HG02884 (cell line): Measurements from ENCODE around the gene FANK1.
"Not testable (repeated sequence)": the region's sequence is repeated elsewhere in the genome, so short reads cannot be mapped to it uniquely, and the experiment has no call there.

ENCODE experiments used
- ATAC-seq: cut with Tn5 transposase; IDR thresholded peaks from one replicate; pipeline ENCODE4 v1.9.1; 2021; ENCODE audit warnings: mild to moderate bottlenecking, moderate library complexity; ENCODE audit not compliant: unreplicated experiment

FANK1 gene

GRCh38 chr10:125926247-125926646 lies 29.9 kb downstream of the FANK1 start:
- ATAC-seq = no peak

- not testable (repeated sequence) for ATAC-seq
Observed at GRCh38 chr10:125927265-125927664, 30.9 kb downstream of the FANK1 start.

DNA sequence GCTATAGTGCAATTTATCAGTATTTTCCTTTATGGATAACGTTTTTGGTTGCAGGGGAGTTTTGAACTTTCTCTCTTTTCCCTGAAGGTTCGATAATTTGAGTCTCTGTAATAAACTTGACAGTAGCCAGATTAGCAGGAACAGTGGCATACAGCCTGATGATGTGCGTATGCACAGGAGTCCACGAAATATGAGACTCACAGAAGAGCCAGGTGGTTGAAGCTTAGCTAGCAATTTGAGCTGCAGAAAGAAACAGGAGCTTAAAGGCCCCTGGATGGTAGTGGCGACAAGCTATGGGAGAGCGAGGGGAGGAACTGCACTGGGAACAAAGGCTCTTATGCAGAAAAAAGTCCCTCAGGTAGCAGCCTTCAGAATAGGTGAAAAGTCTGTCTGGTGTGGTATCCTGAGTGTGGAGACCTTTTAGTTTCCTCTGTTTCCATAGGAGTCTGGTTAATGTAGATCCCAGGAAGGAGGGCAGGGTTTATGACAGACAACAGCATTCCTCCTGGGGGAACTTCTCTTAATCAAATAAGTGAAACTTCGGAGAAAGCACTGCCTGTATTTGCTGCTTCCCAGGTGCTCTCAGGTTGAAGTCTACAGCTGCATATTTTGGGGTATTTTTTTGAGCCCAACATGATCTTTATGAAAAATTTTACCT lies 32.7 kb downstream of the FANK1 start:
- ATAC-seq = no peak

DNA sequence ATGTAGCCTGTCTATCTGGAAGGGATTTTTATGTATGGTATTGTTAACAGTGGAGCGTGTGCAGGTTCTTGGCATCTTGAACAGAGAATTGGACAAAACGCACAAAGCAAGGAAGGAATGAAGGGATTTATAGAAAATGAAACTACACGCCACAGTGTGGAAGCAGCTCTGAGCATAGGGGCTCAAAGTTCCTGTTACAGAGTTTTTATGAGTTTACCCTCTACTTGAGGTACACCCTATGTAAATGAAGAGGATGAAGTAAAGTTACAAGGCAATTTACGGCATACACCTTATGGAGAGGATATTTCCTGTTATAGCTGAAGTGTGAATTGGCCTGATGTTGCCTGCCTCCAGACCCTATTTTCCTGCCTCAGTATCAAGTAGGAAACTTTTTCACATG lies 33.3 kb downstream of the FANK1 start:
- no peak for ATAC-seq

DNA sequence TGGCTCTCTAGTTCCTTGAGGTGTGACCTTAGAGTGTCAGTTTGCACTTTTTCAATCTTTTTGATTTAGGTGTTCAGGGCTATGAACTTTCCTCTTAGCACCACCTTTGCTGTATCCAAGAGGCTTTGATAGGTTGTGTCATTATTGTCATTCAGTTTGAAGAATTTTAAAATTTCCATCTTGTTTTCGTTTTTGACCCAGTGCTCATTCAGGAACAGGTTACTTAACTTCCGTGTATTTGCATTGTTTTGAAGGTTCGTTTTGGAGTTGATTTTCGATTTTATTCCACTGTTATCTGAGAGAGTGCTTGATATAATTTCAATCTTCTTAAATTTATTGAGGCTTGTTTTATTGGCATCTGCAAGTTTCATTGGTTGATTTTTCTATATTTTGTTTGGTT lies 37.3 kb downstream of the FANK1 start:
- no peak for ATAC-seq

DNA sequence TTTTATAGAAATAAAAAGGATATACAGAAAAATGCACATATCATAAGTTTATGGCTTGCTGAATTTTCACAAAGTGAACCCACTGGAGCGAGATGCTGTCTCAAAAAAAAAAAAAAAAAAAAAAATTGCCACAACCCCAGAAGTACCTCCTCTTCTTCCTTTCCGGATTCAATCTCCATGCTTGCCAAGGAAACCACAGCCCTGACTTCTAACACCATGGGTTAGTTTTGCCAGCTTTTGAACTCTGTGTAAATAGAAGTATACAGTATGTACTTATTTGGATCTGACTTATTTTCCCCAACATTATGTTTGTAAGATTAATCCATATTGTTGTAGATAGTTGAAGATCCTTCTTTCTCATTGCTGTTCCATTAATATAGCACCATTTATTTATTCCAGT lies 40.0 kb downstream of the FANK1 start:
- no peak for ATAC-seq

- ATAC-seq = no peak
Observed at GRCh38 chr10:125940515-125940914, 44.2 kb downstream of the FANK1 start.

DNA sequence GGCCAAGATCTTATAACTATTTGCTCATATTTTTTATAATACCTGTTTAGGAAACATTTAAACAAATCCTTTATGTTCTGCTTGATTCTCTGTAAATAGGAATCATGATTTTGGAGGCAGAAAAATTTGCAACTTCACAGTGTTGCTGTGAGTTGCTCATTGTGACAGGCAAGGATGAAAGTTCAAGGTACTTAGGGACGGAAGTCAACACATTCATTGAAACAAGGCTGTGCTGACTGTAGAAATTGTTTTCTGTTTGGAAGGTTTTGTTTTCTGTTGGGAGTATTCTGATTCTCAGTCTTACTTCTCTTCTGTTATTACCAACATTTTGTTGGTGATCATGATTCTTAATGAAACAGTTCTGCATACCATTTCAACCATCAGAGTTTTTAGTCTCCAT lies 54.9 kb downstream of the FANK1 start:
- no peak for ATAC-seq

GRCh38 chr10:125953778-125954385 lies 57.5 kb downstream of the FANK1 start:
- no peak for ATAC-seq

DNA sequence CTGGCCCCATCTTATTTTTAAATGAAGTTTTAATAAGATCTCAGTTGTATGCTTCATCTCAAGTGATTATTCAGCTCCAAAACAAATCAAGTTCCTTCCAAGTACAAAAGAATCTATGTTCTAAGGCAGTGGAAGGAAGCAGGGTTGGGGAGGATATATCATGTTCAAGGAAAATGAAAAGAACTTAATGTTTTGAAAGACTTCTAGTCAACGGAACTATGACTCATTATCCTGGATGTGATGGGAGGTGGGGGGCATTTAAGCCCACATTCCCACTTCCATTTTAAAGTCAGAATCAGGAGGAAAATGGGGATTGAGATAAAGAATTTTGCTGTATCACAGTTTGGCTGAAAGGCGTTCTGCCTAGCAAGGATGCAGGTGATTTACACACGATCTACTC lies 59.4 kb downstream of the FANK1 start:
- ATAC-seq = no peak

- no peak for ATAC-seq
Observed at GRCh38 chr10:125961743-125962142, 65.4 kb downstream of the FANK1 start.

GRCh38 chr10:125962200-125962599 lies 65.8 kb downstream of the FANK1 start:
- ATAC-seq = no peak

- no peak for ATAC-seq
Observed at GRCh38 chr10:125964558-125964957, 68.2 kb downstream of the FANK1 start.

- no peak for ATAC-seq
Observed at GRCh38 chr10:125967533-125967932, 71.2 kb downstream of the FANK1 start.

- ATAC-seq = not testable (repeated sequence)
Observed at GRCh38 chr10:125970077-125970630, 73.8 kb downstream of the FANK1 start.

DNA sequence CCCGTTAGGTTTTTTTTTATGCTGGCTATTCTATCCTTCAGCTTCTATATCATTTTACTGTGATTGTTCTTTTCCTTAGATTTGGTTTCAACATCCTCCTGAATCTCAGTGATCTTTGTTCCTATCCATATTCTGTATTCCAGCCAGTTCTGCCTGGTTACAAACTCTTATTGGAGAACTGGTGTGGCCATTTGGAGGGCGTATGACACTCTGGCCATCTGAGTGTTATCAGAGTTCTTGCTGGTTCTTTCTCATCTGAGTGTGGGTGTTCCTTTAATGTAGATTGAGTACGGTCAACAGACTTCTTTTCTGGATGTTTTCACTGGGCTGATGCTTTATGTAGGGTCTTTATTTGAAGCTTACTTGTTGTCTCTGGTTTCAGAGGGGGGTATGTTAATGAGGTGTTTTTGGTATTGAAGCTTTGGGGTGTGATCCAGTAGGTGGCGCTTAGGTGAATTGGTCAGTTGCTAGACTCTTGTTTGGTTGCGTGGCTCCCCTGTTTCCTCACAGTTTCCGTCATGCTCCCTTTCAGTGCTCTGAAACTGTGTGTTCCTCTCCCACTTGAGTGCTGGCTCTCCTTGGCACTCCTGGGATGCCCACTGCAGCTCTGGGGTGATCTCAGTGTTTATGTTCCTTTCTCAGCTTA lies 80.7 kb downstream of the FANK1 start:
- no peak for ATAC-seq

DNA sequence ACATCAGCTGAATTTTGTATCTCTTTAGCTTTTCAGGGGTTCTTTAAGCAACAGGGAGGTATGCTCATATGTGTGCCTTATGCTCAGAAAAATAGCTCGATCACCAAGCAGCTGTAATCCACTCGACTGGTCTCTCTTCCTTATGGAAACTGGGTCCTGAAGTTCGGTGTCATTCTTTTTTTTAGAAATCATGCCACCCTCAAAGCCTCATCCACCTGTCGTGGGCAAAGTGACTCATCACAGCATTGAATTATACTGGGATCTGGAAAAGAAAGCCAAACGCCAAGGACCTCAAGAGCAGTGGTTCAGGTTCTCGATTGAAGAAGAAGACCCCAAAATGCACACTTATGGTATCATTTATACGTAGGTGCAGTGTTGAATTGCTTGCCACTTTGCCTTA lies 83.6 kb downstream of the FANK1 start:
- ATAC-seq = no peak

DNA sequence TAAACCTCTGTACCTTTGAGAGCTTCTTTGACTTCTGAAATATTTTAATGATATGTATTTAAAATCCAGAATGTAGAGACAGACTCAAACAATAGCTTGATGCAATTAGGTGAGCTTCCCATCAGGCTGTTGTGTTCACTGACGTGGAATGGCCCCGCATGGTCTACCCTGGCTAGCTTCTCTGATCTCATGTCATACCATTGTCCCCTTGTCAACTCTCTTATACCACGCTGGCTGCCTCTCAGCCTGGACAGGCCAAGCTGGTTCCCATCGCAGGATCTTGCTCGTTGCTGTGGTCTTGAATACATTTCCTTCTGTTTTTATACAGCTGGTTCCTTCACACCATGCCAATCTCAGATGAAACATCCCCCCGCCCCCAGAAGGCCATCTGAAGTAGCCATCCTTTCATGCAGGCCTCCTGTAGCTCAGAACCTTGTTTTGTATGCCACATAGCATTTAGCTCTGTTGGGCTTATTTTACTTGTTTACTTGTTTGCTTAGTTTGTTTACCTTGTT lies 84.2 kb downstream of the FANK1 start:
- ATAC-seq = no peak

DNA sequence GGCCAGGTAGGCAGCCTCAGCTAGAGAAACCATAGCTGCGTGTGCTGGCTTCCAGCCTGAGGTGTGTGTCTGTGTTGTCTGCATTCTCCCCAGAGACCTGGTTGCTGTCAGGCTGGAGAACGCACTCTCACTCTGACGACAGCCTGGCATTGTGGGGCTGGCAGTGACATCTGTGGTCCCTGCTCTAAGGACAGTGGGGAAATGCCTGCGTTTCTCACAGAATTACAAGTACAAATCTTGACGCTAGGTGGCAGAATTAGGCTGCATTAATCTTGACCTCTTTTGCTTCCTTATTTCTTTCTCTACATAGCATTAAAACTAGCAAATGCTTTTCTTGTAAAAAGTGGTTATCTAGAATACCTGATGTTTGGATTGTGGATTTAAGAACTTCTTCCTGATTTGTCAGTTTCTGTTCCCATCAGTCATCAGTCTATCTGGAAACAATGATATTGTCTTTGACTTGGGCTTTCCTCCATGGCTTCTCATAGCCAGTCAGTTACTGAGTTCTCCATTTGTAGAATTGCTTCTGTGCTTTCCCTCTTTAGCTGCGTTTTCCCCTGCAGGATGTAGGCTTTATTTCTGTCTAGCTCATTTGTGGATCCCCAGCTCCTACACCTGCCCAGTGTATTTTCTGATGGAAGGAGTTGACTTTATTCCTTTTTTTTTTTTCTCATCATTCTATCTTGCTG lies 86.0 kb downstream of the FANK1 start:
- ATAC-seq = peak; percentile 57

DNA sequence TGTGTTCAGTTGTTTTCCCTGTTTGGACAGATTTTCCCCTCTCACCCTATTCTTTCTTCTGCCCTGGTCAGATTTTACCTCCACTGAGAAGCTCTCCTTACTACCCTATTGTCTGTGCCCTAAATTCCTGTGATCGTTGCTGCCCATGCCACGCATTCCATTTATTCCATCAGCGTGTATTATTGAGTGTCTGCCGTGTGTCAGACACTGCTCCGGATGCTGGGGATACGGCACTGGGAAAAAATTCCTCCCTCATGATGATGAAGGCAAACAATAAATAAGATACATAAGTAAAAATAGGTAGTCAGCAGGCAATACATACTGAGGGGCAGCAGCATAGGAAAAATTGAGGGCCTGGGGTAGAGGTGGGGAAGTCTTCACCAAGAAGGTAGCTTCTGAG lies 86.8 kb downstream of the FANK1 start:
- no peak for ATAC-seq

GRCh38 chr10:125983656-125984055 lies 87.3 kb downstream of the FANK1 start:
- no peak for ATAC-seq
